ENCODE measurements around the gene RWDD4. TPM values are rescaled to one million over a fixed set of nuclear protein-coding genes. Genes with fewer than 3 reads are reported as not detected.

RWDD4 gene
- total and polyA plus RNA-seq, 2 of the 4 experiments (the other 2 are of a cell fraction) = 8.5 to 8.8 TPM

DNA sequence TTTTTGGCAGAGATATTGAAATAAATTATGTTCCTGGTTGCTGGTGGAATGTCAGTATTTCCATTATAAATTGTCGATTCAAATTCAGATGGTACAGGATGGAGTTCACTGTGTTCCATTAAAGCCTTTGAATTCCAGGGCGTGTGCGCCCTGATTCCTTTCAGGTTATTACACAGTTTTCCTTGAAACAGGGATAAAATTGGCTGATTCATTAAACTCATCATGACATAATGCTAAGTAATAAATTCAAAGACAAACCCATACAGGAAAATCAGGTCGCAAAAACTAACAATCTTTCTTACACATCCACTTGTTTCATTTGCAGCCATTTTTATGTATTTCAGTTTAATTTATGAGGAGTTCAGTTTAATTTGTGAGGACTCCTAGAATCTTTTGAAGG, 51.1 kb downstream of the RWDD4 start:
- CTCF ChIA-PET = no interaction called here
- intact Hi-C loops (cut with micrococcal nuclease) = no loop called here
- dilution Hi-C loops (cut with HindIII; ENCODE audit: low sequenced_read_pairs, unreplicated experiment) = no loop called here

More for the DNA sequence above, 51.1 kb downstream of the RWDD4 start:
- DNase-seq (no peak), ATAC-seq (ENCODE audit: low read depth) (no peak)
- Histone ChIP-seq H2AK9ac (replicated peaks; ENCODE audit: low read depth, low read length, poor library complexity) (no peak overlapping the region), H2BK15ac (ENCODE audit: low read depth, low read length) (no peak overlapping the region), H2BK20ac (ENCODE audit: low read depth, low read length) (no peak overlapping the region), H3K27me3 (ENCODE audit: control insufficient read depth, insufficient read depth, low read length) (no peaks in the 10 kb centered on the region), H2BK120ac (ENCODE audit: low read depth, low read length) (no peak overlapping the region), H3K4me3 (ENCODE audit: insufficient read depth, low read depth, low read length) (no peak overlapping the region), H3K4ac (ENCODE audit: low read depth, low read length) (no peak overlapping the region), H3K14ac (replicated peaks; ENCODE audit: low read depth, low read length) (no peak overlapping the region), H4K20me1 (ENCODE audit: insufficient read depth, low read length) (no peaks in the 10 kb centered on the region), H2AK5ac (ENCODE audit: low read depth, low read length) (no peak overlapping the region), H4K91ac (ENCODE audit: insufficient read depth, low read depth, low read length) (no peak overlapping the region), H3K79me1 (ENCODE audit: low read depth in 1 of 2, low read length in 2 of 2) (no peaks in the 10 kb centered on the region), H2BK5ac (ENCODE audit: low read depth, low read length, poor library complexity, severe bottlenecking) (no peak overlapping the region), H3K36me3 (ENCODE audit: control insufficient read depth, insufficient read depth, low read length) (no peaks in the 10 kb centered on the region), H3K18ac (ENCODE audit: low read depth, low read length) (no peak overlapping the region), H3K9me1 (ENCODE audit: insufficient read depth, low read length) (no peaks in the 10 kb centered on the region), H3K4me1 (ENCODE audit: control insufficient read depth, insufficient read depth, low read length) (peaks cover 5% of the 10 kb centered on the region; the same call in 1 of the 2 replicates), H3K23ac (ENCODE audit: low read depth, low read length) (no peak overlapping the region), H4K5ac (ENCODE audit: low read depth, low read length) (no peak overlapping the region), H3K9ac (ENCODE audit: low read depth, low read length) (no peak overlapping the region), H3K4me2 (ENCODE audit: low read depth, low read length) (no peak overlapping the region), H3K56ac (ENCODE audit: extremely low read depth, insufficient read depth, low read length) (no peak overlapping the region), H2AFZ (replicated peaks; ENCODE audit: low read length, poor library complexity) (no peak overlapping the region), H4K8ac (ENCODE audit: low read depth in 2 of 2, low read length in 2 of 2) (no peak overlapping the region), H3K27ac (ENCODE audit: insufficient read depth, low read length) (no peak overlapping the region), H3K9me3 (ENCODE audit: control insufficient read depth, insufficient read depth, low read length) (no peaks in the 10 kb centered on the region)
- POLR2A ChIA-PET (ENCODE audit: unreplicated experiment) = no interaction called here
- in situ Hi-C loops (cut with MboI; ENCODE audit: low sequenced_read_pairs) = loop anchor here (10.0 kb wide), 1 partner anchor 133 kb away; no protein-coding TSS in a partner anchor
- BruUV-seq (replicated peaks) = no TSS peak
- 100% methylated on average over 1 of the region's 4 CpGs; no CpG with 5 or more reads in 1 of the 2 experiments for WGBS, 2 experiments (ENCODE audit: extremely low coverage in 2 of 2, insufficient read length in 1 of 2)
- no peak for TF ChIP-seq MAFK (IDR thresholded peaks at IDR 0.05; ENCODE audit: low read depth, low read length)
- no peak for TF ChIP-seq MAZ (IDR thresholded peaks at IDR 0.05; ENCODE audit: borderline replicate concordance, low read depth, low read length)
- no peak for TF ChIP-seq BHLHE40 (IDR thresholded peaks at IDR 0.05; ENCODE audit: low read depth, low read length)
- TF ChIP-seq, protein P1, sequence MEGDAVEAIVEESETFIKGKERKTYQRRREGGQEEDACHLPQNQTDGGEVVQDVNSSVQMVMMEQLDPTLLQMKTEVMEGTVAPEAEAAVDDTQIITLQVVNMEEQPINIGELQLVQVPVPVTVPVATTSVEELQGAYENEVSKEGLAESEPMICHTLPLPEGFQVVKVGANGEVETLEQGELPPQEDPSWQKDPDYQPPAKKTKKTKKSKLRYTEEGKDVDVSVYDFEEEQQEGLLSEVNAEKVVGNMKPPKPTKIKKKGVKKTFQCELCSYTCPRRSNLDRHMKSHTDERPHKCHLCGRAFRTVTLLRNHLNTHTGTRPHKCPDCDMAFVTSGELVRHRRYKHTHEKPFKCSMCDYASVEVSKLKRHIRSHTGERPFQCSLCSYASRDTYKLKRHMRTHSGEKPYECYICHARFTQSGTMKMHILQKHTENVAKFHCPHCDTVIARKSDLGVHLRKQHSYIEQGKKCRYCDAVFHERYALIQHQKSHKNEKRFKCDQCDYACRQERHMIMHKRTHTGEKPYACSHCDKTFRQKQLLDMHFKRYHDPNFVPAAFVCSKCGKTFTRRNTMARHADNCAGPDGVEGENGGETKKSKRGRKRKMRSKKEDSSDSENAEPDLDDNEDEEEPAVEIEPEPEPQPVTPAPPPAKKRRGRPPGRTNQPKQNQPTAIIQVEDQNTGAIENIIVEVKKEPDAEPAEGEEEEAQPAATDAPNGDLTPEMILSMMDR (conservative IDR thresholded peaks at IDR 0.05; ENCODE audit: low read depth, low read length) = no peak
- no peak for TF ChIP-seq RFX5 (IDR thresholded peaks at IDR 0.05; ENCODE audit: low read depth, low read length)
- TF ChIP-seq, protein P2, sequence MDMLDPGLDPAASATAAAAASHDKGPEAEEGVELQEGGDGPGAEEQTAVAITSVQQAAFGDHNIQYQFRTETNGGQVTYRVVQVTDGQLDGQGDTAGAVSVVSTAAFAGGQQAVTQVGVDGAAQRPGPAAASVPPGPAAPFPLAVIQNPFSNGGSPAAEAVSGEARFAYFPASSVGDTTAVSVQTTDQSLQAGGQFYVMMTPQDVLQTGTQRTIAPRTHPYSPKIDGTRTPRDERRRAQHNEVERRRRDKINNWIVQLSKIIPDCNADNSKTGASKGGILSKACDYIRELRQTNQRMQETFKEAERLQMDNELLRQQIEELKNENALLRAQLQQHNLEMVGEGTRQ (IDR thresholded peaks at IDR 0.05; ENCODE audit: low read depth, low read length) = no peak
- no peak for TF ChIP-seq CHD1 (IDR thresholded peaks at IDR 0.05; ENCODE audit: low read depth, low read length)
- no peak for TF ChIP-seq SMC3 (IDR thresholded peaks at IDR 0.05; ENCODE audit: low read depth, low read length)
- no peak for TF ChIP-seq NFE2L2 (IDR thresholded peaks at IDR 0.05; ENCODE audit: low read depth, low read length)
- TF ChIP-seq CEBPB (IDR thresholded peaks at IDR 0.05; ENCODE audit: low read depth, low read length) = no peak
- TF ChIP-seq FOS (IDR thresholded peaks at IDR 0.05; ENCODE audit: low read depth, low read length) = no peak
- TF ChIP-seq RAD21 (IDR thresholded peaks at IDR 0.05; ENCODE audit: low read length) = no peak
- TF ChIP-seq POLR2A (IDR thresholded peaks at IDR 0.05; ENCODE audit: low read depth, low read length) = no peak
- no peak for TF ChIP-seq RCOR1 (IDR thresholded peaks at IDR 0.05; ENCODE audit: insufficient replicate concordance, low read length)
- no peak for TF ChIP-seq MXI1 (IDR thresholded peaks at IDR 0.05; ENCODE audit: borderline replicate concordance, low read depth, low read length)
- TF ChIP-seq, protein P3, sequence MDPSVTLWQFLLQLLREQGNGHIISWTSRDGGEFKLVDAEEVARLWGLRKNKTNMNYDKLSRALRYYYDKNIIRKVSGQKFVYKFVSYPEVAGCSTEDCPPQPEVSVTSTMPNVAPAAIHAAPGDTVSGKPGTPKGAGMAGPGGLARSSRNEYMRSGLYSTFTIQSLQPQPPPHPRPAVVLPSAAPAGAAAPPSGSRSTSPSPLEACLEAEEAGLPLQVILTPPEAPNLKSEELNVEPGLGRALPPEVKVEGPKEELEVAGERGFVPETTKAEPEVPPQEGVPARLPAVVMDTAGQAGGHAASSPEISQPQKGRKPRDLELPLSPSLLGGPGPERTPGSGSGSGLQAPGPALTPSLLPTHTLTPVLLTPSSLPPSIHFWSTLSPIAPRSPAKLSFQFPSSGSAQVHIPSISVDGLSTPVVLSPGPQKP (IDR thresholded peaks at IDR 0.05; ENCODE audit: borderline replicate concordance, low read depth, low read length) = no peak
